ENCODE data around the gene GLCE. TPM values are rescaled to one million over a fixed set of nuclear protein-coding genes. Genes with fewer than 3 reads are reported as not detected.

GLCE gene
- total and polyA plus RNA-seq, 4 donors, result 6.8 to 26.3 (median 13.7) TPM

- no peaks in the 10 kb centered on the region for H3K4me1 ChIP-seq (ENCODE audit: control insufficient read depth in 4 of 4, insufficient read depth in 4 of 4, low read length in 3 of 4)
- H3K9me3 ChIP-seq (ENCODE audit: control insufficient read depth in 4 of 4, low read length in 3 of 4), result no peaks in the 10 kb centered on the region
- 91% methylated on average over 3 of the region's 3 CpGs for WGBS
- no peak overlapping the region for H3K9ac ChIP-seq (ENCODE audit: low read depth in 1 of 2, low read length in 2 of 2)
- TF ChIP-seq MAX (IDR thresholded peaks at IDR 0.05), result no peak
- TF ChIP-seq TAF1 (conservative IDR thresholded peaks at IDR 0.05), result no peak
- no peak for TF ChIP-seq JUND (IDR thresholded peaks at IDR 0.05)
- no peak for TF ChIP-seq YY1 (IDR thresholded peaks at IDR 0.05)
- TF ChIP-seq SP1 (IDR thresholded peaks at IDR 0.05), result no peak
- TF ChIP-seq REST (IDR thresholded peaks at IDR 0.05), result no peak
- TF ChIP-seq HNF4G (IDR thresholded peaks at IDR 0.05), result no peak
- no peak for TF ChIP-seq FOXA1 (IDR thresholded peaks at IDR 0.05)
- no peak for TF ChIP-seq GABPA (IDR thresholded peaks at IDR 0.05 in 1 of 2, conservative IDR thresholded peaks at IDR 0.05 in 1 of 2)
- TF ChIP-seq RAD21 (IDR thresholded peaks at IDR 0.05), result no peak
- no peak for TF ChIP-seq EGR1 (IDR thresholded peaks at IDR 0.05; ENCODE audit: low read depth in 2 of 2)
- TF ChIP-seq ZBTB33 (IDR thresholded peaks at IDR 0.05), result no peak
- TF ChIP-seq HNF4A (conservative IDR thresholded peaks at IDR 0.05), result no peak
- no peak for TF ChIP-seq ATF3 (IDR thresholded peaks at IDR 0.05)
- H3K27me3 ChIP-seq (ENCODE audit: control insufficient read depth in 4 of 4, insufficient read depth in 4 of 4, low read length in 3 of 4), result no peaks in the 10 kb centered on the region
- H3K4me3 ChIP-seq (ENCODE audit: low read depth in 1 of 3, low read length in 3 of 3), result no peak overlapping the region
- H3K27ac ChIP-seq (ENCODE audit: low read depth in 1 of 2, low read length in 2 of 2), result no peak overlapping the region
- no peak for DNase-seq (ENCODE audit: low spot score)
- H3K36me3 ChIP-seq (ENCODE audit: control insufficient read depth in 4 of 4, insufficient read depth in 3 of 4, low read depth in 1 of 4, low read length in 3 of 4), result no peaks in the 10 kb centered on the region
Observed at GRCh38 chr15:69150336-69150735, 10.1 kb upstream of the GLCE start.

GRCh38 chr15:69150841-69151240 is 9.6 kb upstream of the GLCE start:
- no peak overlapping the region for H3K4me3 ChIP-seq (ENCODE audit: low read depth in 1 of 3, low read length in 3 of 3)
- 94% methylated on average over 2 of the region's 2 CpGs for WGBS

More at GRCh38 chr15:69150841-69151240, 9.6 kb upstream of the GLCE start:
- Histone ChIP-seq H3K27ac (ENCODE audit: low read depth in 1 of 2, low read length in 2 of 2) (no peak overlapping the region), H3K4me1 (ENCODE audit: control insufficient read depth in 4 of 4, insufficient read depth in 4 of 4, low read length in 3 of 4) (no peaks in the 10 kb centered on the region), H3K36me3 (ENCODE audit: control insufficient read depth in 4 of 4, insufficient read depth in 3 of 4, low read depth in 1 of 4, low read length in 3 of 4) (no peaks in the 10 kb centered on the region), H3K27me3 (ENCODE audit: control insufficient read depth in 4 of 4, insufficient read depth in 4 of 4, low read length in 3 of 4) (no peaks in the 10 kb centered on the region), H3K9me3 (ENCODE audit: control insufficient read depth in 4 of 4, low read length in 3 of 4) (no peaks in the 10 kb centered on the region), H3K9ac (ENCODE audit: low read depth in 1 of 2, low read length in 2 of 2) (no peak overlapping the region)
- TF ChIP-seq EGR1 (IDR thresholded peaks at IDR 0.05; ENCODE audit: low read depth in 2 of 2), result no peak
- DNase-seq (ENCODE audit: low spot score), result no peak

Data from liver (tissue), 9 donors.